CD4-positive, alpha-beta memory T cell (primary cell): ENCODE data around the gene TPX2. TPM values are rescaled to one million over a fixed set of nuclear protein-coding genes. Genes with fewer than 3 reads are reported as not detected.

ENCODE experiments used
- CTCF ChIA-PET: fragments of 350-600 bp; sonication (Branson Sonifier 250); formaldehyde crosslinking; loops from one replicate; lab custom pipeline; 2021; ENCODE audit warnings: inconsistent platforms; ENCODE audit not compliant: partially characterized antibody; lab: Charles Lee
- POLR2A ChIA-PET: fragments of 350-600 bp; sonication (Branson Sonifier 250); formaldehyde crosslinking; loops from one replicate; lab custom pipeline; 2021; ENCODE audit not compliant: partially characterized antibody; lab: Charles Lee
- DNase-seq, 5 donors: peaks; one replicate each; pipeline versions ENCODE4 v3.0.0 to v3.0.0-alpha.2; 2020 to 2022; ENCODE audit warnings: mixed read lengths in 1 of 5
- H3K27ac ChIP-seq: one replicate; pipeline ENCODE4 v1.7.0; 2013; ENCODE audit warnings: low read depth, low read length
- H3K27me3 ChIP-seq: 2 replicates; pipeline ENCODE4 v1.7.0; 2013; ENCODE audit warnings: mild to moderate bottlenecking, low read length, moderate library complexity; ENCODE audit not compliant: insufficient read depth
- H3K36me3 ChIP-seq: 2 replicates; pipeline ENCODE4 v1.7.0; 2013; ENCODE audit warnings: mild to moderate bottlenecking, low read length, moderate library complexity; ENCODE audit not compliant: insufficient read depth
- H3K4me1 ChIP-seq: 2 replicates; pipeline ENCODE4 v1.7.0; 2013; ENCODE audit warnings: mild to moderate bottlenecking, low read length, moderate library complexity; ENCODE audit not compliant: insufficient read depth
- H3K4me3 ChIP-seq, 2 donors: one replicate each; pipeline ENCODE4 v1.7.0; 2013; ENCODE audit warnings: low read length in 2 of 2, mild to moderate bottlenecking in 1 of 2
- H3K9me3 ChIP-seq, 2 donors: one replicate each; pipeline ENCODE4 v1.7.0; 2013; ENCODE audit warnings: low read length in 2 of 2, control low read depth in 1 of 2; ENCODE audit not compliant: control insufficient read depth in 1 of 2
- H3K27ac Mint-ChIP-seq, 7 donors: one replicate each; pipeline ENCODE4 v1.8.0; 2020 to 2021; ENCODE audit warnings: mixed read lengths in 7 of 7, mild to moderate bottlenecking in 6 of 7, inconsistent platforms in 3 of 7, moderate library complexity in 3 of 7
- H3K27me3 Mint-ChIP-seq, 2 donors: one replicate each; pipeline ENCODE4 v1.8.0; 2020 to 2021; ENCODE audit warnings: mixed read lengths in 2 of 2
- H3K36me3 Mint-ChIP-seq, 2 donors: one replicate each; pipeline ENCODE4 v1.8.0; 2020 to 2021; ENCODE audit warnings: mixed read lengths in 2 of 2, inconsistent platforms in 1 of 2, mild to moderate bottlenecking in 1 of 2
- H3K4me1 Mint-ChIP-seq, 4 donors: one replicate each; pipeline ENCODE4 v1.8.0; 2020 to 2021; ENCODE audit warnings: mixed read lengths in 4 of 4, mild to moderate bottlenecking in 1 of 4
- H3K4me3 Mint-ChIP-seq, 8 donors: one replicate each; pipeline ENCODE4 v1.8.0; 2020 to 2021; ENCODE audit warnings: mixed read lengths in 8 of 8, mild to moderate bottlenecking in 7 of 8, moderate library complexity in 6 of 8, inconsistent platforms in 3 of 8
- H3K9me3 Mint-ChIP-seq, 8 donors: one replicate each; pipeline ENCODE4 v1.8.0; 2020 to 2021; ENCODE audit warnings: mixed read lengths in 8 of 8, mild to moderate bottlenecking in 5 of 8, inconsistent platforms in 3 of 8, moderate library complexity in 1 of 8
- intact Hi-C: fragments of 100-400 bp; cut with micrococcal nuclease; formaldehyde crosslinking; loops from one replicate; pipeline ENCODE4 v1.15.1; 2023
- polyA plus RNA-seq, 2 donors: library from polyadenylated mRNA; unstranded; fragments of 300-500 nt; fragmentation: Illumina TruSeq; gene quantifications; one replicate each; pipeline ENCODE4 v1.2.3, GENCODE V29; 2021
- total RNA-seq, 2 experiments: library from RNA; stranded (reverse); gene quantifications; one replicate each; pipeline ENCODE4 v1.2.3, GENCODE V29; 2021

Gene TPX2
- total and polyA plus RNA-seq, 4 experiments from 2014 or later = 0.30 to 0.85 (median 0.60) TPM

DNA sequence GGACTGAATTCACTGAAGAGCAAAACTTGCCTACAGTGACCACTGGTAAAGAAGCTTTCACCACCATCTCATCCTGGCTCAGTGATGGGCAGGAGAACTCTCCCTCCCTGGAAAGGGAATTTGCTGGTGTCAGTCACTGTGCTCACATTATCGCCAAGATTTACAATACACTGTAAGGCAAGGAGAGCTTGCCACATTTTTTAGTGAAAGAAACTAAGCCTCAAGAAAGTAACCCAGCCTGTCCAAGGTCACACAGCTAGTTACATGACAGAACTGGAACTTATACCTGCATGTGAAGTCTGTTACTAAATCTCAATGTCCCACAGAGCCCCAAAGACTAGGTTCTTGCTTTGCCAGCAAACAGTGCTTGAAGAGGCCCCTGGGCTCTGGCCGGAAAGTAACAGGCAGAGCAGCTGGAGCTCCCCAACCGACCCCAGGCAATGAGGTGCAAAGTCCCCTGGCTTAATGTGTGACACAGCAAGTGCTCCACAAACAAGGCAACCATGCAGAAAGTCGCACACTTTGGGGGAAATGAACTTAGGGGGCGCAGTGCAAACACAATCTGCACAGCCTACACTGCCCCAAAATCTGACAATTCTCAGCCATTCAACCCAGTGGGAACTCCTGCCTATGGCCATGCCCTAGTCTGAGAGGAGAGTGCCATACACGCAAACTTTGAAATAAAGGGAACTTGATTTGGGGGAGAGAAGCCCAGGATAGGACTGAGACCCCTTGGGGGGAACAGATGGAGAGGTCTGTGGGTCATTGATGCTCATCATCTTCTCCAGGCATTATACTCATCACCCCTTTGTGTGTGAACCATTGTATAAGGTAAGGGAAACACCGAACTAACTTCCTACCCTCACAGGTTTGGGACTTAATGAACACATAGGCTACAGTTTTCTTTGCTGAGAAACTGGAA is 18.3 kb upstream of the TPX2 start:
- peak overlapping the region; percentile 86 to 98 (median 96) for H3K27ac Mint-ChIP-seq
- Histone ChIP-seq H3K27me3 (no peaks in the 10 kb centered on the region), H3K9me3 (no peaks in the 10 kb centered on the region), H3K4me1 (peaks cover 59% of the 10 kb centered on the region), H3K4me3 (peak overlapping the region; percentile 92 to 99), H3K36me3 (no peaks in the 10 kb centered on the region), H3K27ac (peak overlapping the region; percentile 96)
- CTCF ChIA-PET = interaction anchor here (1.0 to 13.8 kb wide), 8 partner anchors 15 to 108 kb away, joined by 3 to 581 read pairs (median 5); no protein-coding TSS in a partner anchor
- H3K27me3 Mint-ChIP-seq = no peaks in the 10 kb centered on the region
- peak overlapping the region; percentile 89 to 97 (median 94) for H3K4me3 Mint-ChIP-seq
- peaks cover 53 to 74% (median 64%) of the 10 kb centered on the region in 4 donors for H3K4me1 Mint-ChIP-seq
- no peaks in the 10 kb centered on the region for H3K9me3 Mint-ChIP-seq
- intact Hi-C loops = loop anchor here (5.0 kb wide), 2 partner anchors 108 to 173 kb away; a partner anchor contains a TSS
- H3K36me3 Mint-ChIP-seq = peaks cover 19 to 34% of the 10 kb centered on the region in 2 donors
- peak in 1 of 5 donors; percentile 15 for DNase-seq
- POLR2A ChIA-PET = interaction anchor here (0.9 to 8.6 kb wide), 9 partner anchors 10 to 60 kb away, joined by 3 to 166 read pairs (median 10); no protein-coding TSS in a partner anchor

GRCh38 chr20:31721408-31722256 is 17.5 kb upstream of the TPX2 start:
- H3K4me3 ChIP-seq = peak overlapping the region; percentile 92 to 99
- Mint-ChIP-seq H3K27ac (peak overlapping the region; percentile 86 to 98 (median 96)), H3K4me1 (peaks cover 45 to 65% (median 55%) of the 10 kb centered on the region in 4 donors), H3K9me3 (no peaks in the 10 kb centered on the region), H3K27me3 (no peaks in the 10 kb centered on the region), H3K36me3 (peaks cover 14 to 27% of the 10 kb centered on the region in 2 donors), H3K4me3 (peak overlapping the region; percentile 89 to 97 (median 94))
- CTCF ChIA-PET = interaction anchor here (0.7 to 13.8 kb wide), 12 partner anchors 9 to 153 kb away, joined by 3 to 581 read pairs (median 11); no protein-coding TSS in a partner anchor
- peak overlapping the region; percentile 96 for H3K27ac ChIP-seq
- POLR2A ChIA-PET = interaction anchor here (0.7 to 8.6 kb wide), 12 partner anchors 11 to 161 kb away, joined by 3 to 166 read pairs (median 10); no protein-coding TSS in a partner anchor
- intact Hi-C loops = loop anchor here (1.0 to 5.0 kb wide), 3 partner anchors 11 to 174 kb away; a partner anchor contains a TSS
- H3K27me3 ChIP-seq = no peaks in the 10 kb centered on the region
- H3K36me3 ChIP-seq = no peaks in the 10 kb centered on the region
- H3K9me3 ChIP-seq = no peaks in the 10 kb centered on the region
- DNase-seq = no peak
- H3K4me1 ChIP-seq = peaks cover 50% of the 10 kb centered on the region

- H3K27ac Mint-ChIP-seq = peak within 1 kb of the TSS; percentile 91 to 98 (median 97)
- H3K4me1 ChIP-seq = peaks cover 42% of the 10 kb centered on the region
Observed at GRCh38 chr20:31722257-31723068, 16.6 kb upstream of the TPX2 start, which contains the start of gene BCL2L1. TSS of gene BCL2L1 (minus strand) at chr20:31722868. CDS start at chr20:31722218, 650 bp downstream.

GRCh38 chr20:31723069-31723318 is 16.1 kb upstream of the TPX2 start:
- no peak for DNase-seq
- Mint-ChIP-seq H3K27ac (peak overlapping the region; percentile 91 to 98 (median 96)), H3K36me3 (peaks cover 3 to 14% of the 10 kb centered on the region in 2 donors), H3K4me3 (peak overlapping the region; percentile 89 to 97 (median 94)), H3K27me3 (no peaks in the 10 kb centered on the region), H3K9me3 (no peaks in the 10 kb centered on the region), H3K4me1 (peaks cover 32 to 51% (median 41%) of the 10 kb centered on the region in 4 donors)
- H3K4me3 ChIP-seq = peak overlapping the region; percentile 92 to 99
- no peaks in the 10 kb centered on the region for H3K27me3 ChIP-seq
- no peaks in the 10 kb centered on the region for H3K36me3 ChIP-seq
- CTCF ChIA-PET = interaction anchor here (0.8 to 13.8 kb wide), 25 partner anchors 10 to 163 kb away, joined by 3 to 581 read pairs (median 7); partner anchors contain the start of gene TPX2
- intact Hi-C loops = loop anchor here (1.0 to 5.0 kb wide), 8 partner anchors 16 to 209 kb away; partner anchors contain the start of genes HM13 and TPX2
- no peaks in the 10 kb centered on the region for H3K9me3 ChIP-seq
- peak overlapping the region; percentile 96 for H3K27ac ChIP-seq
- peaks cover 36% of the 10 kb centered on the region for H3K4me1 ChIP-seq
- POLR2A ChIA-PET = interaction anchor here (0.9 to 8.6 kb wide), 23 partner anchors 9 to 163 kb away, joined by 3 to 166 read pairs (median 6); partner anchors contain the start of gene TPX2

More at GRCh38 chr20:31722257-31723068, 16.6 kb upstream of the TPX2 start, which contains the start of gene BCL2L1:
- H3K36me3 ChIP-seq = no peaks in the 10 kb centered on the region
- no peaks in the 10 kb centered on the region for H3K9me3 ChIP-seq
- peak within 1 kb of the TSS; percentile 92 to 99 for H3K4me3 ChIP-seq
- CTCF ChIA-PET = interaction anchor here (0.7 to 13.8 kb wide), 19 partner anchors 10 to 154 kb away, joined by 3 to 581 read pairs (median 11); partner anchors contain the start of gene TPX2
- H3K27me3 Mint-ChIP-seq = no peaks in the 10 kb centered on the region
- peak within 1 kb of the TSS; percentile 89 to 97 (median 94) for H3K4me3 Mint-ChIP-seq
- intact Hi-C loops = loop anchor here (1.0 to 5.0 kb wide), 9 partner anchors 12 to 208 kb away; partner anchors contain the start of genes HM13 and TPX2
- H3K27me3 ChIP-seq = no peaks in the 10 kb centered on the region
- peak; percentile 56 to 75 (median 59) for DNase-seq
- H3K27ac ChIP-seq = peak within 1 kb of the TSS; percentile 96
- H3K4me1 Mint-ChIP-seq = peaks cover 38 to 56% (median 46%) of the 10 kb centered on the region in 4 donors
- peaks cover 9 to 19% of the 10 kb centered on the region in 2 donors for H3K36me3 Mint-ChIP-seq
- no peaks in the 10 kb centered on the region for H3K9me3 Mint-ChIP-seq
- POLR2A ChIA-PET = interaction anchor here (0.6 to 8.6 kb wide), 18 partner anchors 10 to 162 kb away, joined by 3 to 166 read pairs (median 10); partner anchors contain the start of gene TPX2

- Mint-ChIP-seq H3K4me1 (peaks cover 31 to 46% (median 38%) of the 10 kb centered on the region in 4 donors), H3K36me3 (peaks cover 3 to 14% of the 10 kb centered on the region in 2 donors), H3K4me3 (peak overlapping the region; percentile 89 to 97 (median 94)), H3K27ac (peak overlapping the region; percentile 91 to 98 (median 96)), H3K27me3 (no peaks in the 10 kb centered on the region), H3K9me3 (no peaks in the 10 kb centered on the region)
- Histone ChIP-seq H3K4me1 (peaks cover 31% of the 10 kb centered on the region), H3K9me3 (no peaks in the 10 kb centered on the region), H3K27ac (peak overlapping the region; percentile 96), H3K4me3 (peak overlapping the region; percentile 92 to 99), H3K27me3 (no peaks in the 10 kb centered on the region), H3K36me3 (no peaks in the 10 kb centered on the region)
- DNase-seq = peak; percentile 97 to 100 (median 98)
- CTCF ChIA-PET = interaction anchor here (0.7 to 13.8 kb wide), 37 partner anchors 9 to 163 kb away, joined by 3 to 581 read pairs (median 6); partner anchors contain the start of genes ID1 and TPX2
- intact Hi-C loops = loop anchor here (1.0 to 5.0 kb wide), 8 partner anchors 16 to 209 kb away; partner anchors contain the start of genes HM13 and TPX2
- POLR2A ChIA-PET = interaction anchor here (0.8 to 8.6 kb wide), 25 partner anchors 9 to 209 kb away, joined by 3 to 166 read pairs (median 6); partner anchors contain the start of genes HM13 and TPX2
Observed at GRCh38 chr20:31723319-31724078, 15.6 kb upstream of the TPX2 start.
